Stimulated activated naive B cell treated with anti-CD40 and anti-IgM and Interleukin-4, amounts not matched to agents 10 μg/mL and 1 μg/mL and 100 μg/mL, for 72 hours (primary cell): ENCODE results near the gene RHEBL1.

ENCODE experiments used
- ATAC-seq, 2 donors: fragments of 150-1000 bp; cut with Tn5 transposase; replicated peaks; 2 replicates each; pipeline ENCODE4 v1.10.0; 2021; ENCODE audit warnings: moderate library complexity in 1 of 2
- DNase-seq: peaks from one replicate; pipeline ENCODE4 v3.0.0; 2021
- H3K27ac Mint-ChIP-seq: one replicate; pipeline ENCODE4 v1.8.0; 2022; ENCODE audit warnings: mild to moderate bottlenecking, mixed read lengths
- H3K27me3 Mint-ChIP-seq, 2 donors: one replicate each; pipeline ENCODE4 v1.8.0; 2022; ENCODE audit warnings: mixed read lengths in 2 of 2
- H3K36me3 Mint-ChIP-seq, 2 donors: one replicate each; pipeline ENCODE4 v1.8.0; 2022; ENCODE audit warnings: mixed read lengths in 2 of 2, mild to moderate bottlenecking in 1 of 2
- H3K4me1 Mint-ChIP-seq, 2 donors: one replicate each; pipeline ENCODE4 v1.8.0; 2022; ENCODE audit warnings: mixed read lengths in 2 of 2, mild to moderate bottlenecking in 1 of 2
- H3K4me3 Mint-ChIP-seq, 2 donors: one replicate each; pipeline ENCODE4 v1.8.0; 2022; ENCODE audit warnings: mild to moderate bottlenecking in 2 of 2, mixed read lengths in 2 of 2, moderate library complexity in 1 of 2
- H3K9me3 Mint-ChIP-seq, 2 donors: one replicate each; pipeline ENCODE4 v1.8.0; 2022; ENCODE audit warnings: mixed read lengths in 2 of 2, mild to moderate bottlenecking in 1 of 2

Gene RHEBL1

GRCh38 chr12:49069507-49070346 is at the start of gene RHEBL1:
Gene RHEBL1, minus strand, starts transcription at chr12:49069979. Its CDS starts 194 bp downstream, at chr12:49069785.
- Mint-ChIP-seq H3K4me3 (peak within 1 kb of the TSS; percentile 90 to 93), H3K9me3 (no peaks in the 10 kb centered on the region), H3K36me3 (peaks cover 5% of the 10 kb centered on the region in 2 donors), H3K27ac (peak within 1 kb of the TSS; percentile 90), H3K4me1 (peaks cover 17 to 18% of the 10 kb centered on the region in 2 donors), H3K27me3 (no peaks in the 10 kb centered on the region)
- peak; percentile 100 for DNase-seq
- ATAC-seq: peak; percentile 98 to 99

GRCh38 chr12:49111206-49111605 is 41.4 kb upstream of the RHEBL1 start:
- H3K27ac Mint-ChIP-seq: peak overlapping the region; percentile 96
- H3K4me1 Mint-ChIP-seq: peaks cover 19 to 38% of the 10 kb centered on the region in 2 donors
- DNase-seq (no peak), ATAC-seq (no peak)
- H3K4me3 Mint-ChIP-seq: peak overlapping the region; percentile 96
- H3K27me3 Mint-ChIP-seq: no peaks in the 10 kb centered on the region
- peaks cover 5 to 6% of the 10 kb centered on the region in 2 donors for H3K36me3 Mint-ChIP-seq
- no peaks in the 10 kb centered on the region for H3K9me3 Mint-ChIP-seq

GRCh38 chr12:49110464-49111155 is 40.8 kb upstream of the RHEBL1 start, which contains the start of gene LMBR1L:
Gene LMBR1L, minus strand, starts transcription at chr12:49110847. Its CDS starts 292 bp downstream, at chr12:49110555.
- Mint-ChIP-seq H3K4me1 (peaks cover 22 to 44% of the 10 kb centered on the region in 2 donors), H3K27ac (peak within 1 kb of the TSS; percentile 96), H3K9me3 (no peaks in the 10 kb centered on the region), H3K4me3 (peak within 1 kb of the TSS; percentile 96), H3K36me3 (peaks cover 5 to 6% of the 10 kb centered on the region in 2 donors), H3K27me3 (no peaks in the 10 kb centered on the region)
- DNase-seq (peak; percentile 94), ATAC-seq (peak; percentile 97 to 98)

GRCh38 chr12:49109641-49110463 is 40.1 kb upstream of the RHEBL1 start:
- peak overlapping the region; percentile 96 for H3K27ac Mint-ChIP-seq
- H3K9me3 Mint-ChIP-seq: no peaks in the 10 kb centered on the region
- peaks cover 24 to 49% of the 10 kb centered on the region in 2 donors for H3K4me1 Mint-ChIP-seq
- ATAC-seq (peak in 1 of 2 donors; percentile 12), DNase-seq (no peak)
- peak overlapping the region; percentile 96 for H3K4me3 Mint-ChIP-seq
- no peaks in the 10 kb centered on the region for H3K27me3 Mint-ChIP-seq
- H3K36me3 Mint-ChIP-seq: peaks cover 6 to 9% of the 10 kb centered on the region in 2 donors

- Mint-ChIP-seq H3K36me3 (peaks cover 13 to 16% of the 10 kb centered on the region in 2 donors), H3K27ac (no peak overlapping the region), H3K4me3 (peak overlapping the region; percentile 96), H3K4me1 (peaks cover 24 to 49% of the 10 kb centered on the region in 2 donors), H3K27me3 (no peaks in the 10 kb centered on the region), H3K9me3 (no peaks in the 10 kb centered on the region)
- DNase-seq: no peak
- ATAC-seq: no peak
Observed at GRCh38 chr12:49108958-49109404, 39.2 kb upstream of the RHEBL1 start.

- peaks cover 23 to 46% of the 10 kb centered on the region in 2 donors for H3K4me1 Mint-ChIP-seq
- no peak overlapping the region for H3K4me3 Mint-ChIP-seq
- ATAC-seq (no peak), DNase-seq (no peak)
- no peak overlapping the region for H3K27ac Mint-ChIP-seq
- H3K36me3 Mint-ChIP-seq: peaks cover 23 to 47% of the 10 kb centered on the region in 2 donors
- H3K9me3 Mint-ChIP-seq: no peaks in the 10 kb centered on the region
- no peaks in the 10 kb centered on the region for H3K27me3 Mint-ChIP-seq
Observed at GRCh38 chr12:49105504-49106084, 35.8 kb upstream of the RHEBL1 start.

GRCh38 chr12:49104822-49105221 is 35.0 kb upstream of the RHEBL1 start:
- no peak overlapping the region for H3K27ac Mint-ChIP-seq
- no peak for DNase-seq
- no peak for ATAC-seq

GRCh38 chr12:49100380-49100779 is 30.6 kb upstream of the RHEBL1 start:
- H3K27me3 Mint-ChIP-seq: peaks cover 3 to 4% of the 10 kb centered on the region in 2 donors
- H3K4me3 Mint-ChIP-seq: no peak overlapping the region
- DNase-seq: no peak
- no peak for ATAC-seq
- peaks cover 32 to 73% of the 10 kb centered on the region in 2 donors for H3K36me3 Mint-ChIP-seq
- H3K9me3 Mint-ChIP-seq: no peaks in the 10 kb centered on the region
- H3K4me1 Mint-ChIP-seq: peaks cover 3% of the 10 kb centered on the region in 2 donors
- H3K27ac Mint-ChIP-seq: no peak overlapping the region

More at GRCh38 chr12:49104822-49105221, 35.0 kb upstream of the RHEBL1 start:
- Mint-ChIP-seq H3K27me3 (no peaks in the 10 kb centered on the region), H3K4me3 (no peak overlapping the region), H3K36me3 (peaks cover 26 to 55% of the 10 kb centered on the region in 2 donors), H3K9me3 (no peaks in the 10 kb centered on the region), H3K4me1 (peaks cover 21 to 44% of the 10 kb centered on the region in 2 donors)

GRCh38 chr12:49098703-49099102 is 28.9 kb upstream of the RHEBL1 start:
- no peaks in the 10 kb centered on the region for H3K9me3 Mint-ChIP-seq
- DNase-seq (no peak), ATAC-seq (no peak)
- H3K4me1 Mint-ChIP-seq: peaks cover 8 to 9% of the 10 kb centered on the region in 2 donors
- no peak overlapping the region for H3K27ac Mint-ChIP-seq
- peaks cover 22 to 65% of the 10 kb centered on the region in 2 donors for H3K36me3 Mint-ChIP-seq
- H3K27me3 Mint-ChIP-seq: peaks cover 14 to 15% of the 10 kb centered on the region in 2 donors
- H3K4me3 Mint-ChIP-seq: no peak overlapping the region

GRCh38 chr12:49098035-49098451 is 28.3 kb upstream of the RHEBL1 start:
- ATAC-seq: peak; percentile 58 to 65
- Mint-ChIP-seq H3K27me3 (peaks cover 18 to 19% of the 10 kb centered on the region in 2 donors), H3K36me3 (peaks cover 22 to 59% of the 10 kb centered on the region in 2 donors), H3K9me3 (no peaks in the 10 kb centered on the region), H3K4me3 (no peak overlapping the region), H3K27ac (no peak overlapping the region), H3K4me1 (peaks cover 11 to 13% of the 10 kb centered on the region in 2 donors)
- DNase-seq: peak; percentile 29

GRCh38 chr12:49097381-49097780 is 27.6 kb upstream of the RHEBL1 start:
- DNase-seq (no peak), ATAC-seq (no peak)
- peaks cover 22 to 53% of the 10 kb centered on the region in 2 donors for H3K36me3 Mint-ChIP-seq
- no peaks in the 10 kb centered on the region for H3K9me3 Mint-ChIP-seq
- peaks cover 14 to 18% of the 10 kb centered on the region in 2 donors for H3K4me1 Mint-ChIP-seq
- H3K4me3 Mint-ChIP-seq: no peak overlapping the region
- H3K27me3 Mint-ChIP-seq: peaks cover 22 to 23% of the 10 kb centered on the region in 2 donors
- H3K27ac Mint-ChIP-seq: no peak overlapping the region

- Mint-ChIP-seq H3K27me3 (peaks cover 45% of the 10 kb centered on the region in 2 donors), H3K4me1 (peaks cover 31 to 41% of the 10 kb centered on the region in 2 donors), H3K4me3 (no peak overlapping the region), H3K27ac (peak overlapping the region; percentile 57), H3K36me3 (peaks cover 11 to 33% of the 10 kb centered on the region in 2 donors), H3K9me3 (no peaks in the 10 kb centered on the region)
- DNase-seq: no peak
- no peak for ATAC-seq
Observed at GRCh38 chr12:49094975-49095365, 25.2 kb upstream of the RHEBL1 start.
